Fibroblast of lung (primary cell): ENCODE measurements around the gene WDFY3. TPM values are rescaled to one million over a fixed set of nuclear protein-coding genes. Genes with fewer than 3 reads are reported as not detected.

Experiments
- DNase-seq, 2 donors: peaks; one replicate each; pipeline versions ENCODE4 v3.0.0 to v3.0.0-alpha.2; 2010; ENCODE audit warnings: low read depth in 2 of 2
- H2AFZ ChIP-seq: 2 replicates; pipeline ENCODE4 v1.5.1; 2012; ENCODE audit warnings: low read length, control low read depth, inconsistent platforms
- H3K27ac ChIP-seq: 2 replicates; pipeline ENCODE4 v1.5.1; 2011; ENCODE audit warnings: low read length, control low read depth; ENCODE audit not compliant: insufficient read depth
- H3K27me3 ChIP-seq: 2 replicates; pipeline ENCODE4 v1.5.1; 2011; ENCODE audit warnings: mild to moderate bottlenecking, low read length; ENCODE audit not compliant: control insufficient read depth, insufficient read depth
- H3K36me3 ChIP-seq: 2 replicates; pipeline ENCODE4 v1.5.1; 2011; ENCODE audit warnings: low read length; ENCODE audit not compliant: control insufficient read depth, insufficient read depth
- H3K4me1 ChIP-seq: 2 replicates; pipeline ENCODE4 v1.5.1; 2011; ENCODE audit warnings: low read length; ENCODE audit not compliant: control insufficient read depth, insufficient read depth; ENCODE audit errors: extremely low read depth
- H3K4me2 ChIP-seq: 2 replicates; pipeline ENCODE4 v1.5.1; 2011; ENCODE audit warnings: low read length, control low read depth; ENCODE audit not compliant: insufficient read depth; ENCODE audit errors: extremely low read depth
- H3K4me3 ChIP-seq, 4 experiments: fragments of 200-600 bp in 1 of 4; sonication (generic) in 1 of 4; replicated peaks in 1 of 4; 2 replicates each; pipeline ENCODE4 v1.5.1; 2011 to 2016; ENCODE audit warnings: low read length in 4 of 4, low read depth in 3 of 4, mild to moderate bottlenecking in 3 of 4, control low read depth in 2 of 4, inconsistent platforms in 1 of 4, mixed read lengths in 1 of 4; ENCODE audit not compliant: insufficient read depth in 1 of 4; ENCODE audit errors: control extremely low read depth in 1 of 4
- H3K79me2 ChIP-seq: 2 replicates; pipeline ENCODE4 v1.5.1; 2012; ENCODE audit warnings: mild to moderate bottlenecking, low read length, inconsistent platforms; ENCODE audit not compliant: control insufficient read depth, insufficient read depth
- H3K9ac ChIP-seq: 2 replicates; pipeline ENCODE4 v1.5.1; 2011; ENCODE audit warnings: mild to moderate bottlenecking, low read length, control low read depth; ENCODE audit not compliant: insufficient read depth
- H3K9me3 ChIP-seq: 2 replicates; pipeline ENCODE4 v1.5.1; 2012; ENCODE audit warnings: low read depth, low read length; ENCODE audit not compliant: control insufficient read depth, insufficient read depth
- H4K20me1 ChIP-seq: 2 replicates; pipeline ENCODE4 v1.5.1; 2011; ENCODE audit warnings: low read length; ENCODE audit not compliant: control insufficient read depth, insufficient read depth; ENCODE audit errors: extremely low read depth
- EZH2 ChIP-seq: IDR thresholded peaks from 2 replicates; pipeline ENCODE4 v1.5.1; 2012; ENCODE audit warnings: low read length, control low read depth, mild to moderate bottlenecking; ENCODE audit errors: missing control alignments
- polyA plus RNA-seq, 2 donors: library from polyadenylated mRNA; depleted of rRNA in 1 of 2; stranded (reverse) in 1 of 2; unstranded in 1 of 2; fragments of >200 nt; gene quantifications; 2 replicates each; pipeline ENCODE4 v1.2.1, GENCODE V29; 2011 to 2012; ENCODE audit warnings: missing spikeins in 1 of 2
- total RNA-seq: library from RNA; depleted of rRNA; stranded (reverse); fragments of >200 nt; gene quantifications from 2 replicates; pipeline ENCODE4 v1.2.1, GENCODE V29; 2014
- TF ChIP-seq, protein P1 (sequence below), 2 donors: IDR thresholded peaks in 1 of 2; conservative IDR thresholded peaks in 1 of 2; 1 replicate in 1 of 2; 2 replicates in 1 of 2; pipeline ENCODE4 v1.5.1; 2011 to 2012; ENCODE audit warnings: low read length in 2 of 2, control low read depth in 1 of 2, inconsistent platforms in 1 of 2, low read depth in 1 of 2, mild to moderate bottlenecking in 1 of 2

The WDFY3 gene
- total and polyA plus RNA-seq, 2 donors (not counting 1 experiment from before 2014, with no cell fraction given), result 26.8 to 88.8 TPM

DNA sequence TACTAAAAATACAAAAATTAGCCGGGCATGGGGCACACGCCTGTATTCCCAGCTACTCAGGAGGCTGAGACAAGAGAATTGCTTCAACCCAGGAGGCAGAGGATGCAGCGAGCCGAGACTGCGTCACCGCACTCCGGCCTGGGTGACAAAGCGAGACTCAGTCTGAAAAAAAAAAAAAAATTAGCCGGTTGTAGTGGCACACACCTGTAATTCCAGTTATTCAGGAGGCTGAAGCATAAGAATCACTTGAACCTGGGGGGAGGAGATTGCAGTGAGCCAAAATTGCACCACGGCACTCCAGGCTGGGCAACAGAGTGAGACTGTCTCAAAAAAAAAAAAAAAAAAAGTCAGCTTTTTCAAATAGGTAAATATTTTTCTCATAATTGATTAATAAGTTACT lies 71.9 kb downstream of the WDFY3 start:
- DNase-seq, result no peak
- TF ChIP-seq EZH2, result no peak
- TF ChIP-seq, protein P1, sequence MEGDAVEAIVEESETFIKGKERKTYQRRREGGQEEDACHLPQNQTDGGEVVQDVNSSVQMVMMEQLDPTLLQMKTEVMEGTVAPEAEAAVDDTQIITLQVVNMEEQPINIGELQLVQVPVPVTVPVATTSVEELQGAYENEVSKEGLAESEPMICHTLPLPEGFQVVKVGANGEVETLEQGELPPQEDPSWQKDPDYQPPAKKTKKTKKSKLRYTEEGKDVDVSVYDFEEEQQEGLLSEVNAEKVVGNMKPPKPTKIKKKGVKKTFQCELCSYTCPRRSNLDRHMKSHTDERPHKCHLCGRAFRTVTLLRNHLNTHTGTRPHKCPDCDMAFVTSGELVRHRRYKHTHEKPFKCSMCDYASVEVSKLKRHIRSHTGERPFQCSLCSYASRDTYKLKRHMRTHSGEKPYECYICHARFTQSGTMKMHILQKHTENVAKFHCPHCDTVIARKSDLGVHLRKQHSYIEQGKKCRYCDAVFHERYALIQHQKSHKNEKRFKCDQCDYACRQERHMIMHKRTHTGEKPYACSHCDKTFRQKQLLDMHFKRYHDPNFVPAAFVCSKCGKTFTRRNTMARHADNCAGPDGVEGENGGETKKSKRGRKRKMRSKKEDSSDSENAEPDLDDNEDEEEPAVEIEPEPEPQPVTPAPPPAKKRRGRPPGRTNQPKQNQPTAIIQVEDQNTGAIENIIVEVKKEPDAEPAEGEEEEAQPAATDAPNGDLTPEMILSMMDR (conservative IDR thresholded peaks at IDR 0.05 in 1 of 2, IDR thresholded peaks at IDR 0.05 in 1 of 2; ENCODE audit: low read depth in 1 of 2, low read length in 2 of 2), result no peak
- peaks cover 2% of the 10 kb centered on the region for H3K79me2 ChIP-seq
- H3K4me2 ChIP-seq, result no peak overlapping the region
- no peak overlapping the region for H3K9ac ChIP-seq
- no peak overlapping the region for H2AFZ ChIP-seq
- H3K36me3 ChIP-seq, result peaks cover 1% of the 10 kb centered on the region
- no peaks in the 10 kb centered on the region for H3K9me3 ChIP-seq
- H4K20me1 ChIP-seq, result no peaks in the 10 kb centered on the region
- H3K4me1 ChIP-seq, result no peaks in the 10 kb centered on the region
- no peaks in the 10 kb centered on the region for H3K27me3 ChIP-seq
- no peak overlapping the region for H3K4me3 ChIP-seq
- H3K27ac ChIP-seq, result no peak overlapping the region

DNA sequence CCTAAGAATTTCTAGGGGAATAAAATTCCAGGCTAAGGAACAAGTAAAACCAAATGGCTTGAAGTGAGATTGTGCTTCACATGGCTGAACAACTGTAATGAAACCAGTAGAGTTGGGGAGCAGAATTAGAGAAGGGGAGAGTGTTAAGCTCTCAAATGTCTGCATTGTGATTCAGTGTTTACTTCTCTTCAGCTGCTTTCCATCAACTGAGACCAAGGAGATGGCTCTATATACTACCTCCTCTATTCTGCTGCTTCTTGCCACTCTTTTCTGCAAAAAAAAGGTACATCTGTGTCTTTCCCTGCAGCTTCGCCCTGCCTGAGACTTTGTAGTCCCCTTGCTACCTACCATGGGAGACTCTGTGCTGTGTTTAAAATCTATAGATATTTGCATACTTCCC lies 73.5 kb downstream of the WDFY3 start:
- Histone ChIP-seq H3K4me1 (peaks cover 3% of the 10 kb centered on the region), H3K9me3 (no peaks in the 10 kb centered on the region), H3K36me3 (no peaks in the 10 kb centered on the region), H3K27me3 (no peaks in the 10 kb centered on the region), H3K4me2 (no peak overlapping the region), H4K20me1 (no peaks in the 10 kb centered on the region), H3K4me3 (no peak overlapping the region), H3K79me2 (no peaks in the 10 kb centered on the region), H2AFZ (no peak overlapping the region), H3K9ac (no peak overlapping the region), H3K27ac (no peak overlapping the region)
- no peak for DNase-seq
- TF ChIP-seq EZH2, result no peak
- TF ChIP-seq, protein P1 (conservative IDR thresholded peaks at IDR 0.05 in 1 of 2, IDR thresholded peaks at IDR 0.05 in 1 of 2; ENCODE audit: low read depth in 1 of 2, low read length in 2 of 2), result no peak

DNA sequence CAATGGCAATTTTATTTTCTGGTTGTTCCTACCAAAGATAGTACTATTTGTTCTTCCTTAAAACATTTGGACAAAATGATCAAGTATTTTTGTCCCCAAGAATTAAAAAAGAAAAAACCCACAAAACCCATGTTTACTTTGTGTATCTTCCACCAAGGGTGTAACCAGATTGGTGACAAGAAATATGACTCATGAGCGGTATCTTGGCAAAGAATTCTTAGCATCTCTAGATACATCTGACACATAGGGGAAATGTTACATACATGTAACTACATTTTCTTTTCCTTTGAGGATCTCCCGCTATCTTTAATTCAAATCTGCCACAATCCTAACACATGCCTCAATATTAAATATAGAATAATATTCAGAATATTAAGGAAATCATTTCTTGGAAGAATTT lies 78.7 kb downstream of the WDFY3 start:
- Histone ChIP-seq H2AFZ (no peak overlapping the region), H3K36me3 (no peaks in the 10 kb centered on the region), H3K9ac (no peak overlapping the region), H3K79me2 (no peaks in the 10 kb centered on the region), H4K20me1 (no peaks in the 10 kb centered on the region), H3K4me2 (no peak overlapping the region), H3K27ac (no peak overlapping the region), H3K4me1 (peaks cover 3% of the 10 kb centered on the region), H3K27me3 (no peaks in the 10 kb centered on the region), H3K9me3 (no peaks in the 10 kb centered on the region), H3K4me3 (no peak overlapping the region)
- peak; percentile 72 to 82 for DNase-seq
- TF ChIP-seq EZH2, result no peak
